CMK (cell line): ENCODE data around the gene COL1A2.

Experiments
- DNase-seq: peaks from one replicate; pipeline ENCODE4 v3.0.0-alpha.2; 2010; ENCODE audit warnings: low read depth

Gene COL1A2

GRCh38 chr7:94384315-94384714 is 10.4 kb upstream of the COL1A2 start:
- no peak for DNase-seq

- no peak for DNase-seq
Measured at GRCh38 chr7:94386416-94386815, 8.3 kb upstream of the COL1A2 start.

- no peak for DNase-seq
Measured at GRCh38 chr7:94388540-94388939, 6.2 kb upstream of the COL1A2 start.

GRCh38 chr7:94389381-94389780 is 5.3 kb upstream of the COL1A2 start:
- DNase-seq = no peak

- no peak for DNase-seq
Measured at GRCh38 chr7:94391726-94392392, 2.8 kb upstream of the COL1A2 start.

- no peak for DNase-seq
Measured at GRCh38 chr7:94392393-94392786, 2.3 kb upstream of the COL1A2 start.

- DNase-seq = no peak
Measured at GRCh38 chr7:94393246-94394108, 1.2 kb upstream of the COL1A2 start.

GRCh38 chr7:94394109-94394436 is 622 bp upstream of the COL1A2 start:
- DNase-seq = no peak

GRCh38 chr7:94395141-94396036 is 694 bp downstream of the COL1A2 start:
- peak; percentile 7 for DNase-seq

GRCh38 chr7:94396037-94396431 is 1.3 kb downstream of the COL1A2 start:
- DNase-seq = no peak

GRCh38 chr7:94396596-94396995 is 1.9 kb downstream of the COL1A2 start:
- no peak for DNase-seq

GRCh38 chr7:94397722-94398121 is 3.0 kb downstream of the COL1A2 start:
- DNase-seq = no peak

- no peak for DNase-seq
Measured at GRCh38 chr7:94398841-94399240, 4.1 kb downstream of the COL1A2 start.

- DNase-seq = no peak
Measured at GRCh38 chr7:94400022-94400421, 5.3 kb downstream of the COL1A2 start.

GRCh38 chr7:94400643-94401427 is 6.1 kb downstream of the COL1A2 start:
- DNase-seq = no peak

GRCh38 chr7:94401428-94401814 is 6.7 kb downstream of the COL1A2 start:
- DNase-seq = no peak

GRCh38 chr7:94403546-94403945 is 8.9 kb downstream of the COL1A2 start:
- no peak for DNase-seq

- no peak for DNase-seq
Measured at GRCh38 chr7:94405506-94405905, 10.8 kb downstream of the COL1A2 start.

GRCh38 chr7:94406696-94407095 is 12.0 kb downstream of the COL1A2 start:
- no peak for DNase-seq

GRCh38 chr7:94409200-94409948 is 14.7 kb downstream of the COL1A2 start:
- DNase-seq = no peak
